IMR-90 (cell line): ENCODE measurements around the gene SYT10. TPM values are rescaled to one million over a fixed set of nuclear protein-coding genes. Genes with fewer than 3 reads are reported as not detected.

Experiments
- ATAC-seq: fragments of 200-7000 bp; cut with Tn5 transposase; 2 replicates; pipeline ENCODE4 v1.9.1; 2020; ENCODE audit warnings: low read depth, mild to moderate bottlenecking, moderate library complexity
- BruUV-seq: library from RNA; stranded (reverse); fragments of 400-500 nt; replicated peaks from 2 replicates; lab custom pipeline; 2021; lab: Mats Ljungman, UMichigan
- CTCF ChIA-PET: fragments of 300-600 bp; formaldehyde crosslinking; extraction: SDS; loops from one replicate; lab custom pipeline; 2021; ENCODE audit warnings: antibody characterized with exemption; lab: Yijun Ruan, JAX
- POLR2A ChIA-PET: fragments of 300-600 bp; sonication (Branson Sonifier 250); formaldehyde crosslinking; loops from one replicate; lab custom pipeline; 2022; ENCODE audit warnings: antibody characterized with exemption; ENCODE audit not compliant: unreplicated experiment; lab: Charles Lee
- DNase-seq: peaks from one replicate; pipeline ENCODE4 v3.0.0; 2013
- H2AFZ ChIP-seq: replicated peaks from 2 replicates; pipeline ENCODE3; 2013; ENCODE audit warnings: low read length, mild to moderate bottlenecking; ENCODE audit not compliant: poor library complexity
- H2AK5ac ChIP-seq: 2 replicates; pipeline ENCODE4 v1.6.1; 2013; ENCODE audit warnings: low read depth, low read length, inconsistent platforms
- H2AK9ac ChIP-seq: replicated peaks from 2 replicates; pipeline ENCODE3; 2013; ENCODE audit warnings: mild to moderate bottlenecking, low read depth, low read length, moderate library complexity; ENCODE audit not compliant: poor library complexity
- H2BK120ac ChIP-seq: 2 replicates; pipeline ENCODE4 v1.6.1; 2013; ENCODE audit warnings: low read depth, low read length, inconsistent platforms
- H2BK15ac ChIP-seq: 3 replicates; pipeline ENCODE4 v1.6.1; 2013; ENCODE audit warnings: low read depth, low read length, inconsistent platforms
- H2BK20ac ChIP-seq: 2 replicates; pipeline ENCODE4 v1.6.1; 2013; ENCODE audit warnings: low read depth, mild to moderate bottlenecking, inconsistent platforms, low read length, moderate library complexity
- H2BK5ac ChIP-seq: 2 replicates; pipeline ENCODE4 v1.6.1; 2013; ENCODE audit warnings: mild to moderate bottlenecking, low read depth, low read length, inconsistent platforms; ENCODE audit not compliant: poor library complexity, severe bottlenecking
- H3K14ac ChIP-seq: replicated peaks from 2 replicates; pipeline ENCODE4 v1.6.1; 2013; ENCODE audit warnings: low read depth, low read length, inconsistent platforms
- H3K18ac ChIP-seq: 2 replicates; pipeline ENCODE4 v1.6.1; 2013; ENCODE audit warnings: low read depth, low read length, control low read depth
- H3K23ac ChIP-seq: 2 replicates; pipeline ENCODE4 v1.6.1; 2013; ENCODE audit warnings: low read depth, low read length, inconsistent platforms
- H3K27ac ChIP-seq: 2 replicates; pipeline ENCODE4 v1.5.1; 2013; ENCODE audit warnings: mild to moderate bottlenecking, control low read depth, low read length; ENCODE audit not compliant: insufficient read depth
- H3K27me3 ChIP-seq: 2 replicates; pipeline ENCODE4 v1.6.1; 2013; ENCODE audit warnings: low read length; ENCODE audit not compliant: control insufficient read depth, insufficient read depth
- H3K36me3 ChIP-seq: 2 replicates; pipeline ENCODE4 v1.6.1; 2013; ENCODE audit warnings: low read length, mixed read lengths; ENCODE audit not compliant: control insufficient read depth, insufficient read depth
- H3K4ac ChIP-seq: 2 replicates; pipeline ENCODE4 v1.6.1; 2013; ENCODE audit warnings: low read depth, low read length, inconsistent platforms
- H3K4me1 ChIP-seq: 2 replicates; pipeline ENCODE4 v1.6.1; 2013; ENCODE audit warnings: low read length, mixed read lengths; ENCODE audit not compliant: control insufficient read depth, insufficient read depth
- H3K4me2 ChIP-seq: 2 replicates; pipeline ENCODE4 v1.6.1; 2013; ENCODE audit warnings: low read depth, mild to moderate bottlenecking, control low read depth, low read length, moderate library complexity
- H3K4me3 ChIP-seq: 2 replicates; pipeline ENCODE4 v1.5.1; 2013; ENCODE audit warnings: low read depth, mild to moderate bottlenecking, control low read depth, low read length, moderate library complexity; ENCODE audit not compliant: insufficient read depth
- H3K56ac ChIP-seq: 2 replicates; pipeline ENCODE4 v1.6.1; 2013; ENCODE audit warnings: low read length, inconsistent platforms; ENCODE audit not compliant: insufficient read depth; ENCODE audit errors: extremely low read depth
- H3K79me1 ChIP-seq, 2 experiments: 2 replicates each; pipeline ENCODE4 v1.6.1; 2013; ENCODE audit warnings: low read length in 2 of 2, inconsistent platforms in 1 of 2, low read depth in 1 of 2
- H3K9ac ChIP-seq: 2 replicates; pipeline ENCODE4 v1.6.1; 2013; ENCODE audit warnings: low read depth, low read length, control low read depth
- H3K9me1 ChIP-seq: 2 replicates; pipeline ENCODE4 v1.6.1; 2013; ENCODE audit warnings: low read length, inconsistent platforms; ENCODE audit not compliant: insufficient read depth
- H3K9me3 ChIP-seq: 2 replicates; pipeline ENCODE4 v1.6.1; 2013; ENCODE audit warnings: low read length; ENCODE audit not compliant: control insufficient read depth, insufficient read depth
- H4K20me1 ChIP-seq: 2 replicates; pipeline ENCODE4 v1.6.1; 2013; ENCODE audit warnings: low read length, inconsistent platforms; ENCODE audit not compliant: insufficient read depth
- H4K5ac ChIP-seq: 2 replicates; pipeline ENCODE4 v1.6.1; 2013; ENCODE audit warnings: mild to moderate bottlenecking, low read depth, low read length, control low read depth
- H4K8ac ChIP-seq, 2 experiments: 2 replicates each; pipeline ENCODE4 v1.6.1; 2013; ENCODE audit warnings: low read depth in 2 of 2, low read length in 2 of 2, control low read depth in 1 of 2, inconsistent platforms in 1 of 2
- H4K91ac ChIP-seq: 2 replicates; pipeline ENCODE4 v1.6.1; 2013; ENCODE audit warnings: low read depth, low read length, inconsistent platforms; ENCODE audit not compliant: insufficient read depth
- BHLHE40 ChIP-seq: fragments of 150-350 bp; IDR thresholded peaks from 2 replicates; pipeline ENCODE4 v1.6.1; 2016; ENCODE audit warnings: mild to moderate bottlenecking, low read depth, low read length
- CEBPB ChIP-seq: IDR thresholded peaks from 2 replicates; pipeline ENCODE4 v1.6.1; 2012; ENCODE audit warnings: low read depth, low read length, improper control_type of control experiment
- FOS ChIP-seq: fragments of 150-350 bp; IDR thresholded peaks from 2 replicates; pipeline ENCODE4 v1.6.1; 2016; ENCODE audit warnings: low read depth, low read length
- MAZ ChIP-seq: IDR thresholded peaks from 2 replicates; pipeline ENCODE4 v1.6.1; 2012; ENCODE audit warnings: low read depth, mild to moderate bottlenecking, low read length, improper control_type of control experiment, moderate library complexity, borderline replicate concordance
- MXI1 ChIP-seq: IDR thresholded peaks from 2 replicates; pipeline ENCODE4 v1.6.1; 2012; ENCODE audit warnings: low read depth, mild to moderate bottlenecking, low read length, moderate library complexity, borderline replicate concordance
- NFE2L2 ChIP-seq: fragments of 150-350 bp; IDR thresholded peaks from 2 replicates; pipeline ENCODE4 v1.6.1; 2016; ENCODE audit warnings: low read depth, mild to moderate bottlenecking, low read length
- POLR2A ChIP-seq: IDR thresholded peaks from 2 replicates; pipeline ENCODE4 v1.6.1; 2012; ENCODE audit warnings: mild to moderate bottlenecking, low read depth, low read length
- RAD21 ChIP-seq: IDR thresholded peaks from 2 replicates; pipeline ENCODE4 v1.6.1; 2012; ENCODE audit warnings: low read length, improper control_type of control experiment
- RFX5 ChIP-seq: IDR thresholded peaks from 2 replicates; pipeline ENCODE4 v1.8.0; 2012; ENCODE audit warnings: low read depth, mild to moderate bottlenecking, low read length, moderate library complexity
- WGBS, 2 experiments: methylation state at CpG; one replicate each; pipeline versions ENCODE4 v1.1.5 to v1.1.7; 2013; ENCODE audit warnings: missing lambda C conversion rate in 2 of 2; ENCODE audit not compliant: insufficient read length in 1 of 2; ENCODE audit errors: extremely low coverage in 2 of 2; 5-methylcytosine and 5-hydroxymethylcytosine counted together
- dilution Hi-C: fragments of 300-500 bp; cut with HindIII; formaldehyde crosslinking; loops from one replicate; pipeline ENCODE4 v1.14.3; 2018; ENCODE audit warnings: low sequenced_read_pairs; ENCODE audit not compliant: unreplicated experiment
- in situ Hi-C: fragments of 300-500 bp; cut with MboI; formaldehyde crosslinking; loops from 3 replicates; pipeline ENCODE4 v1.14.3; 2019; ENCODE audit warnings: low sequenced_read_pairs, inconsistent platforms, mixed read lengths
- intact Hi-C: fragments of 100-400 bp; cut with micrococcal nuclease; formaldehyde crosslinking; loops from 2 replicates; pipeline ENCODE4 v1.10.0; 2022
- polyA plus RNA-seq, 3 experiments: library from polyadenylated mRNA; depleted of rRNA; stranded (reverse); fragments of >200 nt; gene quantifications; 2 replicates each; pipeline ENCODE4 v1.2.3, GENCODE V29; 2012; ENCODE audit warnings: low replicate concordance in 1 of 3
- total RNA-seq: library from RNA; depleted of rRNA; stranded (reverse); fragments of >200 nt; gene quantifications from 2 replicates; pipeline ENCODE4 v1.2.3, GENCODE V29; 2012
- TF ChIP-seq, protein P1 (sequence below): fragments of 150-350 bp; IDR thresholded peaks from 2 replicates; pipeline ENCODE4 v1.6.1; 2017; ENCODE audit warnings: mild to moderate bottlenecking, antibody characterized with exemption, low read length, low read depth
- TF ChIP-seq, protein P2 (sequence below): conservative IDR thresholded peaks from 2 replicates; pipeline ENCODE4 v1.5.1; 2012; ENCODE audit warnings: mild to moderate bottlenecking, low read depth, low read length, improper control_type of control experiment
- TF ChIP-seq, protein P3 (sequence below): fragments of 150-350 bp; IDR thresholded peaks from 2 replicates; pipeline ENCODE4 v1.6.1; 2016; ENCODE audit warnings: low read depth, mild to moderate bottlenecking, low read length, moderate library complexity, borderline replicate concordance

The SYT10 gene
- total and polyA plus RNA-seq, 2 of the 4 experiments (the other 2 are of a cell fraction) = not detected

DNA sequence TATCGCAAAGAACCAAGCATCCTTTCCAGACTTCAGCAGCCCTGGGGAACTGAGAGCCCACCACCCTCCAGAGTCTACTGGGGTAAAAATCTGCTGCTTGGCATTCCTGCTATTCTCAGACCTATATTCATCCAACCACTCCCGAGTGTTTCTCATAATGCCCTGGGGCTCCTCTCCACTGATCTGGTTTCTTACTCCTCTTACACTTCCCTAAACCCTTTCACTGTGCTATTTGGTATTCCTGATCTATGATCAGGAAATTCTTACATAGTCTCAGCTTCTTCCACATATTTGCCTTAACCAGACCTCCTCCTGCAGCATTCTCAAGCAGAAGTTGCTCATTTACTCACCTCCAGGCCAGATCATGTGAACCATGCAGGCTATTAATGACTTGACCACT, 82.4 kb downstream of the SYT10 start:
- Histone ChIP-seq H4K20me1 (no peaks in the 10 kb centered on the region), H2AK5ac (no peak overlapping the region), H3K14ac (no peak overlapping the region), H3K4me1 (no peaks in the 10 kb centered on the region), H3K4me3 (no peak overlapping the region), H2BK5ac (no peak overlapping the region), H3K27me3 (no peaks in the 10 kb centered on the region), H3K56ac (no peak overlapping the region), H3K79me1 (no peaks in the 10 kb centered on the region), H2AFZ (no peak overlapping the region), H3K4me2 (no peak overlapping the region), H3K9ac (no peak overlapping the region), H2AK9ac (no peak overlapping the region), H3K36me3 (no peaks in the 10 kb centered on the region), H2BK20ac (no peak overlapping the region), H4K8ac (no peak overlapping the region), H3K27ac (no peak overlapping the region), H2BK120ac (no peak overlapping the region), H3K23ac (no peak overlapping the region), H3K4ac (no peak overlapping the region), H3K9me1 (no peaks in the 10 kb centered on the region), H3K18ac (no peak overlapping the region), H2BK15ac (no peak overlapping the region), H4K5ac (no peak overlapping the region), H3K9me3 (peaks cover 5% of the 10 kb centered on the region), H4K91ac (no peak overlapping the region)
- ChIA-PET CTCF (no interaction called here), POLR2A (no interaction called here)
- DNase-seq (no peak), ATAC-seq (no peak)
- 20% methylated on average over 1 of the region's 2 CpGs; no CpG with 5 or more reads in 1 of the 2 experiments for WGBS, 2 experiments
- no peak for TF ChIP-seq MXI1
- TF ChIP-seq RFX5 = no peak
- no peak for TF ChIP-seq MAZ
- TF ChIP-seq, protein P1, sequence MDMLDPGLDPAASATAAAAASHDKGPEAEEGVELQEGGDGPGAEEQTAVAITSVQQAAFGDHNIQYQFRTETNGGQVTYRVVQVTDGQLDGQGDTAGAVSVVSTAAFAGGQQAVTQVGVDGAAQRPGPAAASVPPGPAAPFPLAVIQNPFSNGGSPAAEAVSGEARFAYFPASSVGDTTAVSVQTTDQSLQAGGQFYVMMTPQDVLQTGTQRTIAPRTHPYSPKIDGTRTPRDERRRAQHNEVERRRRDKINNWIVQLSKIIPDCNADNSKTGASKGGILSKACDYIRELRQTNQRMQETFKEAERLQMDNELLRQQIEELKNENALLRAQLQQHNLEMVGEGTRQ = no peak
- TF ChIP-seq, protein P2, sequence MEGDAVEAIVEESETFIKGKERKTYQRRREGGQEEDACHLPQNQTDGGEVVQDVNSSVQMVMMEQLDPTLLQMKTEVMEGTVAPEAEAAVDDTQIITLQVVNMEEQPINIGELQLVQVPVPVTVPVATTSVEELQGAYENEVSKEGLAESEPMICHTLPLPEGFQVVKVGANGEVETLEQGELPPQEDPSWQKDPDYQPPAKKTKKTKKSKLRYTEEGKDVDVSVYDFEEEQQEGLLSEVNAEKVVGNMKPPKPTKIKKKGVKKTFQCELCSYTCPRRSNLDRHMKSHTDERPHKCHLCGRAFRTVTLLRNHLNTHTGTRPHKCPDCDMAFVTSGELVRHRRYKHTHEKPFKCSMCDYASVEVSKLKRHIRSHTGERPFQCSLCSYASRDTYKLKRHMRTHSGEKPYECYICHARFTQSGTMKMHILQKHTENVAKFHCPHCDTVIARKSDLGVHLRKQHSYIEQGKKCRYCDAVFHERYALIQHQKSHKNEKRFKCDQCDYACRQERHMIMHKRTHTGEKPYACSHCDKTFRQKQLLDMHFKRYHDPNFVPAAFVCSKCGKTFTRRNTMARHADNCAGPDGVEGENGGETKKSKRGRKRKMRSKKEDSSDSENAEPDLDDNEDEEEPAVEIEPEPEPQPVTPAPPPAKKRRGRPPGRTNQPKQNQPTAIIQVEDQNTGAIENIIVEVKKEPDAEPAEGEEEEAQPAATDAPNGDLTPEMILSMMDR = no peak
- TF ChIP-seq, protein P3, sequence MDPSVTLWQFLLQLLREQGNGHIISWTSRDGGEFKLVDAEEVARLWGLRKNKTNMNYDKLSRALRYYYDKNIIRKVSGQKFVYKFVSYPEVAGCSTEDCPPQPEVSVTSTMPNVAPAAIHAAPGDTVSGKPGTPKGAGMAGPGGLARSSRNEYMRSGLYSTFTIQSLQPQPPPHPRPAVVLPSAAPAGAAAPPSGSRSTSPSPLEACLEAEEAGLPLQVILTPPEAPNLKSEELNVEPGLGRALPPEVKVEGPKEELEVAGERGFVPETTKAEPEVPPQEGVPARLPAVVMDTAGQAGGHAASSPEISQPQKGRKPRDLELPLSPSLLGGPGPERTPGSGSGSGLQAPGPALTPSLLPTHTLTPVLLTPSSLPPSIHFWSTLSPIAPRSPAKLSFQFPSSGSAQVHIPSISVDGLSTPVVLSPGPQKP = no peak
- TF ChIP-seq BHLHE40 = no peak
- no peak for TF ChIP-seq POLR2A
- no peak for TF ChIP-seq CEBPB
- TF ChIP-seq NFE2L2 = no peak
- no peak for TF ChIP-seq FOS
- no peak for TF ChIP-seq RAD21
- intact Hi-C loops = no loop called here
- in situ Hi-C loops = no loop called here
- BruUV-seq = no TSS peak
- dilution Hi-C loops = no loop called here
